K562 (cell line): ENCODE measurements around the gene TAOK2. TPM values are rescaled to one million over a fixed set of nuclear protein-coding genes. Genes with fewer than 3 reads are reported as not detected.

Experiments
- ATAC-seq: fragments of 200-7000 bp; cut with Tn5 transposase; 3 replicates; pipeline ENCODE4 v1.9.1; 2020; ENCODE audit warnings: moderate library complexity
- BruUV-seq: library from RNA; stranded (reverse); fragments of 400-500 nt; replicated peaks from 2 replicates; lab custom pipeline; 2021; lab: Mats Ljungman, UMichigan
- CTCF ChIA-PET: fragments of 300-600 bp; formaldehyde crosslinking; extraction: SDS; loops from one replicate; lab custom pipeline; 2021; ENCODE audit warnings: low intra/inter-chr PET ratio; lab: Yijun Ruan, JAX
- POLR2A ChIA-PET: fragments of 300-600, 350-650 bp; sonication (Branson Sonifier 250); formaldehyde crosslinking; extraction: SDS; loops from one replicate; lab custom pipeline; 2021; ENCODE audit warnings: antibody characterized with exemption, inconsistent platforms; lab: Yijun Ruan, JAX
- DNase-seq, 4 experiments: peaks; one replicate each; pipeline versions ENCODE4 v3.0.0 to v3.0.0-alpha.2; 2011 to 2018; ENCODE audit warnings: low spot score in 3 of 4, mixed read lengths in 3 of 4; ENCODE audit errors: extremely low read depth in 1 of 4
- FAIRE-seq: peaks from 2 replicates; lab custom pipeline; 2011; peaks lifted over from hg19 to GRCh38; lab: Jason Lieb, UNC
- H2AFZ ChIP-seq: 2 replicates; pipeline ENCODE4 v1.6.0; 2011; ENCODE audit warnings: low read depth, low read length, control low read depth, inconsistent platforms
- H3K27ac ChIP-seq: fragments of 200-600 bp; 3 replicates; pipeline ENCODE4 v1.8.0; 2011; ENCODE audit warnings: low read depth, mild to moderate bottlenecking, control low read depth, inconsistent platforms, low read length, moderate library complexity, mixed read lengths; ENCODE audit errors: extremely low read depth
- H3K27me3 ChIP-seq, 2 experiments: fragments of 300-600 bp in 1 of 2; 2 replicates in 1 of 2; 3 replicates in 1 of 2; pipeline versions ENCODE4 v1.6.0 to v1.8.0; 2011; ENCODE audit warnings: inconsistent platforms in 2 of 2, low read length in 2 of 2, mild to moderate bottlenecking in 1 of 2, mixed read lengths in 1 of 2, moderate library complexity in 1 of 2; ENCODE audit not compliant: control insufficient read depth in 2 of 2, insufficient read depth in 2 of 2
- H3K36me3 ChIP-seq: fragments of 300-600 bp; 3 replicates; pipeline ENCODE4 v1.8.0; 2011; ENCODE audit warnings: mild to moderate bottlenecking, low read length, inconsistent platforms; ENCODE audit not compliant: control insufficient read depth, insufficient read depth
- H3K4me1 ChIP-seq, 2 experiments: fragments of 200-600 bp in 1 of 2; replicated peaks in 1 of 2; 2 replicates in 1 of 2; 3 replicates in 1 of 2; pipeline versions ENCODE4 v1.5.1 to v1.8.0; 2011; ENCODE audit warnings: inconsistent platforms in 2 of 2, low read length in 2 of 2, mild to moderate bottlenecking in 1 of 2, mixed read lengths in 1 of 2, moderate library complexity in 1 of 2; ENCODE audit not compliant: control insufficient read depth in 2 of 2, insufficient read depth in 2 of 2
- H3K4me2 ChIP-seq: 2 replicates; pipeline ENCODE4 v1.6.1; 2011; ENCODE audit warnings: low read length, control low read depth, inconsistent platforms, mixed read lengths; ENCODE audit not compliant: insufficient read depth
- H3K4me3 ChIP-seq: fragments of 200-600 bp; sonication (generic), shearing (Covaris generic); 2 replicates; pipeline ENCODE4 v1.5.1; 2016; ENCODE audit warnings: control low read depth, inconsistent platforms
- H3K79me2 ChIP-seq: fragments of 200-600 bp; 3 replicates; pipeline ENCODE4 v1.8.0; 2011; ENCODE audit warnings: low read length, inconsistent platforms; ENCODE audit not compliant: control insufficient read depth, insufficient read depth
- H3K9ac ChIP-seq, 2 experiments: 2 replicates each; pipeline versions ENCODE4 v1.6.0 to v1.6.1; 2011; ENCODE audit warnings: low read depth in 2 of 2, low read length in 2 of 2, control low read depth in 1 of 2, inconsistent platforms in 1 of 2, mild to moderate bottlenecking in 1 of 2, mixed read lengths in 1 of 2; ENCODE audit not compliant: insufficient read depth in 1 of 2
- H3K9me1 ChIP-seq: one replicate; pipeline ENCODE4 v1.6.0; 2011; ENCODE audit warnings: inconsistent platforms, mild to moderate bottlenecking, low read length, moderate library complexity; ENCODE audit not compliant: control insufficient read depth, insufficient read depth
- H3K9me3 ChIP-seq: replicated peaks from 2 replicates; pipeline ENCODE4 v1.5.1; 2011; ENCODE audit warnings: low read depth, low read length, inconsistent platforms; ENCODE audit not compliant: control insufficient read depth, insufficient read depth
- H4K20me1 ChIP-seq: replicated peaks from 2 replicates; pipeline ENCODE4 v1.6.1; 2011; ENCODE audit warnings: low read length, inconsistent platforms, mixed read lengths; ENCODE audit not compliant: control insufficient read depth, insufficient read depth
- BACH1 ChIP-seq: fragments of 200-800 bp; sonication (Bioruptor generic); IDR thresholded peaks from 2 replicates; pipeline ENCODE4 v1.6.1; 2016; ENCODE audit warnings: missing genetic modification characterization, missing compliant biosample characterization
- BRD9 ChIP-seq: fragments of 450-650 bp; IDR thresholded peaks from 2 replicates; pipeline ENCODE4 v1.6.1; 2018; ENCODE audit warnings: low read depth; ENCODE audit not compliant: partially characterized antibody
- MXI1 ChIP-seq: IDR thresholded peaks from 2 replicates; pipeline ENCODE4 v1.6.1; 2011; ENCODE audit warnings: low read depth, mild to moderate bottlenecking, improper control_type of control experiment, low read length
- POLR2A ChIP-seq: fragments of 450-650 bp; conservative IDR thresholded peaks from 2 replicates; pipeline ENCODE4 v1.6.1; 2016
- POLR2G ChIP-seq: fragments of 200-400 bp; formaldehyde crosslinking; IDR thresholded peaks from 2 replicates; pipeline ENCODE4 v1.6.1; 2017; ENCODE audit warnings: low read depth, mild to moderate bottlenecking, antibody characterized with exemption, low read length, moderate library complexity
- RBFOX2 ChIP-seq: fragments of 200-400 bp; formaldehyde crosslinking; IDR thresholded peaks from 2 replicates; pipeline ENCODE4 v1.6.1; 2017; ENCODE audit warnings: low read depth, mild to moderate bottlenecking, low read length, moderate library complexity
- ZBTB17 ChIP-seq: fragments of 450-650 bp; formaldehyde crosslinking; IDR thresholded peaks from 2 replicates; pipeline ENCODE4 v1.4.0; 2020; ENCODE audit warnings: mild to moderate bottlenecking
- WGBS: fragments of 100-300 bp; shearing (Covaris generic); methylation state at CpG from one replicate; pipeline ENCODE4 v1.1.6; 2016; ENCODE audit warnings: low coverage, mixed read lengths; ENCODE audit not compliant: insufficient coverage; ENCODE audit errors: missing lambda C conversion rate; 5-methylcytosine and 5-hydroxymethylcytosine counted together
- in situ Hi-C: fragments of 300-500 bp; cut with MboI; formaldehyde crosslinking; loops from 4 replicates; pipeline ENCODE4 v1.15.0; 2018; ENCODE audit warnings: inconsistent platforms, mixed read lengths
- intact Hi-C: fragments of 100-400 bp; cut with micrococcal nuclease; formaldehyde crosslinking; loops from 2 replicates; pipeline ENCODE4 v1.14.2; 2022
- polyA plus RNA-seq, 8 experiments: library from polyadenylated mRNA; depleted of rRNA in 4 of 8; stranded (reverse) in 5 of 8; unstranded in 3 of 8; fragments of >200 nt; fragmentation: Nextera tagmentation in 2 of 8; fragmentation: Illumina TruSeq in 1 of 8; extraction: Ambion mirVana in 2 of 8; extraction: Trizol in 1 of 8; gene quantifications; 2 replicates each; pipeline versions ENCODE4 v1.2.1 to v1.2.3, GENCODE V29; 2011 to 2014; ENCODE audit warnings: inconsistent platforms in 1 of 8, missing spikeins in 1 of 8
- total RNA-seq, 7 experiments: library from RNA; depleted of rRNA in 6 of 7; stranded (reverse); fragments of >200 nt in 6 of 7; fragmentation: Illumina TruSeq in 2 of 7; extraction: Trizol in 2 of 7; gene quantifications; 2 replicates each; pipeline versions ENCODE4 v1.2.1 to v1.2.3, GENCODE V29; 2011 to 2021; ENCODE audit warnings: low replicate concordance in 1 of 7

Gene TAOK2
- total and polyA plus RNA-seq, 9 of the 15 experiments (the other 6 are each of a cell fraction or from before 2014, with no cell fraction given) = 0.10 to 41.8 (median 13.7) TPM

DNA sequence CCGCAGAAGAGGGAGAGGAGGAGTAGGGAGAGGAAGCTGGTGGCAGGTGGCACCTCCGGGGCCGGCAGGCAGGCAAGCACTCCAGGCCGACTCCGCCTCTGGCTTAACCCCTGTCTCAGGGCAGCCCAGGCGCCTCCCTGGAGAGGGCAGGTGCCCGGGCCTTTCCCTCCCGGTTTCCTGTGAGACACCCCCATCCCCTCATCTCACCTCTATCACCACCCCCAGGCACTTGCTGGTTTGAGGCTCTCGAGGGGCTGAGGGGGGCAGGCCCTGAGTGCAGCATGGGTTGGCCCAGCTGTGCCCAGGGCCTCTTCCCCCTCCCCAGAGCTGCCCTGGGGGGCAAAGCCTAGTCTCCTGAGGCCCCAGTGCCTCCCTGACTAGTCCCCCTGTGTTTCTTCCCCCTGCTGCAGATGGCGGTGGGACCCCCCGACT, 31.2 kb downstream of the TAOK2 start:
- H3K9me1 ChIP-seq = no peaks in the 10 kb centered on the region
- H3K27me3 ChIP-seq = peaks cover 0 to 4% of the 10 kb centered on the region in 2 experiments; a peak in 1 of 5 replicates
- POLR2A ChIA-PET = interaction anchor here (0.7 to 1.0 kb wide), 3 partner anchors 14 to 142 kb away, joined by 3 to 6 read pairs (median 3); partner anchors contain the start of gene CDIPT
- WGBS = 54% methylated on average over 3 of the region's 11 CpGs
- H4K20me1 ChIP-seq = peaks cover 5% of the 10 kb centered on the region; the same call in 1 of the 2 replicates
- H3K36me3 ChIP-seq = peaks cover 12% of the 10 kb centered on the region; the same call in 1 of the 3 replicates
- no peak overlapping the region for H3K4me3 ChIP-seq
- no peak for TF ChIP-seq MXI1
- TF ChIP-seq BRD9 = no peak
- TF ChIP-seq RBFOX2 = peak; percentile 5; the same call in 1 of the 2 replicates
- no peak for TF ChIP-seq BACH1 (tag)
- 0 out of 2 replicates have a peak, but pooled peaks have one; percentile 20 for TF ChIP-seq POLR2A
- no peak for TF ChIP-seq ZBTB17 (CRISPR knock-in tag)
- TF ChIP-seq POLR2G = peak; percentile 56
- TF ChIP-seq, all 486 proteins: peak for 3
- BruUV-seq = no TSS peak
- Histone ChIP-seq H3K9ac (peak overlapping the region in 1 of 2 experiments; percentile 64; a peak in 1 of 4 replicates), H2AFZ (no peak overlapping the region), H3K4me1 (peaks cover 0 to 64% of the 10 kb centered on the region in 2 experiments; a peak in 2 of 5 replicates), H3K79me2 (no peaks in the 10 kb centered on the region), H3K9me3 (no peaks in the 10 kb centered on the region), H3K27ac (no peak overlapping the region), H3K4me2 (no peak overlapping the region)
- intact Hi-C loops = loop anchor here (5.0 kb wide), 1 partner anchor 143 kb away; the partner anchor contains the start of gene CDIPT
- FAIRE-seq (no peak), DNase-seq (no peak), ATAC-seq (no peak)
- CTCF ChIA-PET = interaction anchor here (0.5 to 1.1 kb wide), 2 partner anchors 142 to 312 kb away, joined by 4 to 5 read pairs; partner anchors contain the start of gene CDIPT
- in situ Hi-C loops = no loop called here
